ENCODE results near the gene GJC3. TPM values are rescaled to one million over a fixed set of nuclear protein-coding genes. Genes with fewer than 3 reads are reported as not detected.
"Not testable (repeated sequence)": the region's sequence is repeated elsewhere in the genome, so short reads cannot be mapped to it uniquely, and the experiment has no call there.

Gene GJC3
- total RNA-seq, 2 donors from 2014 or later: 0.82 to 1.4 TPM

DNA sequence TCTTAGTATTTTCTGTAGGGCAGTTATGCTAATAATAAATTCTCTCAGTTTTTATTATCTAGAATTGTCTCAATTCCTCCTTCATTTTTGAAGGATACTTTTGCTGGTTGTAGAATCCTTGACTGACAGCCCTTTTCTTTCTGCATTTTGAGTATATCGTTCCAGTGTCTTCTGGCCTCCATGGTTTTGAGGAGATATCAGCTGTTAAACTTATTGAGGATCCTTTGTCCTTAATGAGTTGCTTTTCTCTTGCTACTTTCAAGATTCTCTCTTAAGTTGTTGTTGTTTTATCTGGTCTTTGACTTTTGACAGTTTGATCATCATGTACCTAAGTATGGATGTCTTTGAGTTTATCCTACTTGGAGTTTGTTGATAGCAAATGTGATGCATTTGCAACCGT, 8.9 kb upstream of the GJC3 start:
- no peaks in the 10 kb centered on the region for H3K4me1 ChIP-seq (ENCODE audit: control insufficient read depth, insufficient read depth, low read length)
- H3K4me1 Mint-ChIP-seq: no peaks in the 10 kb centered on the region
- H3K9me3 ChIP-seq (ENCODE audit: control insufficient read depth, low read length): peaks cover 20% of the 10 kb centered on the region
- no peak for DNase-seq
- H3K9me3 Mint-ChIP-seq: peaks cover 34% of the 10 kb centered on the region
- no peak overlapping the region for H3K4me3 Mint-ChIP-seq
- H3K36me3 ChIP-seq (ENCODE audit: control insufficient read depth, insufficient read depth, low read length): no peaks in the 10 kb centered on the region
- peaks cover 8% of the 10 kb centered on the region for H3K36me3 Mint-ChIP-seq (ENCODE audit: low read depth)
- H3K27me3 ChIP-seq (ENCODE audit: control insufficient read depth, insufficient read depth, low read length, poor library complexity, severe bottlenecking): peaks cover 11% of the 10 kb centered on the region
- TF ChIP-seq, protein P1, sequence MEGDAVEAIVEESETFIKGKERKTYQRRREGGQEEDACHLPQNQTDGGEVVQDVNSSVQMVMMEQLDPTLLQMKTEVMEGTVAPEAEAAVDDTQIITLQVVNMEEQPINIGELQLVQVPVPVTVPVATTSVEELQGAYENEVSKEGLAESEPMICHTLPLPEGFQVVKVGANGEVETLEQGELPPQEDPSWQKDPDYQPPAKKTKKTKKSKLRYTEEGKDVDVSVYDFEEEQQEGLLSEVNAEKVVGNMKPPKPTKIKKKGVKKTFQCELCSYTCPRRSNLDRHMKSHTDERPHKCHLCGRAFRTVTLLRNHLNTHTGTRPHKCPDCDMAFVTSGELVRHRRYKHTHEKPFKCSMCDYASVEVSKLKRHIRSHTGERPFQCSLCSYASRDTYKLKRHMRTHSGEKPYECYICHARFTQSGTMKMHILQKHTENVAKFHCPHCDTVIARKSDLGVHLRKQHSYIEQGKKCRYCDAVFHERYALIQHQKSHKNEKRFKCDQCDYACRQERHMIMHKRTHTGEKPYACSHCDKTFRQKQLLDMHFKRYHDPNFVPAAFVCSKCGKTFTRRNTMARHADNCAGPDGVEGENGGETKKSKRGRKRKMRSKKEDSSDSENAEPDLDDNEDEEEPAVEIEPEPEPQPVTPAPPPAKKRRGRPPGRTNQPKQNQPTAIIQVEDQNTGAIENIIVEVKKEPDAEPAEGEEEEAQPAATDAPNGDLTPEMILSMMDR (conservative IDR thresholded peaks at IDR 0.05): no peak
- H3K4me3 ChIP-seq (ENCODE audit: low read length): no peak overlapping the region
- H3K27ac Mint-ChIP-seq: no peak overlapping the region
- no peak overlapping the region for H3K27ac ChIP-seq (ENCODE audit: low read depth, low read length)
- WGBS, 2 experiments (ENCODE audit: insufficient coverage in 1 of 2, insufficient read length in 1 of 2): 93% methylated on average over 2 of the region's 2 CpGs; no CpG with 5 or more reads in 1 of the 2 experiments
- no peak overlapping the region for H3K9ac ChIP-seq (ENCODE audit: extremely low read depth, low read length, poor library complexity, severe bottlenecking)
- H3K27me3 Mint-ChIP-seq (ENCODE audit: insufficient read depth): no peaks in the 10 kb centered on the region

DNA sequence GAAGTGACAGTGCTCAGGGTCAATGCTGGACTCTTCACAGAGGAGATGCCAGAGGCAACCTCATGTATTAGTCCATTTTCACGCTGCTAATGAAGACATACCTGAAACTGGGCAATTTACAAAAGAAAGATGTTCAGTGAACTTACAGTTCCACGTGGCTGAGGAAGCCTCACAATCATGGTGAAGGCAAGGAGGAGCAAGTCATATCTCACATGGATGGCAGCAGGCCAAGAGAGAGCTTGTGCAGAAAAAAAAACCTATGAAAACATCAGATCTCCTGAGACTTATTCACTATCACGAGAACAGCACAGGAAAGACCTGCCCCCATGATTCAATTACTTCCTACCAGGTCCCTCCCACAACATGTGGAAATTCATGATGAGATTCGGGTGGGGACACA, 5.6 kb upstream of the GJC3 start:
- WGBS, 2 experiments (ENCODE audit: insufficient coverage in 1 of 2, insufficient read length in 1 of 2): 77 to 81% methylated on average over 3 to 4 of the region's 4 CpGs
- not testable (repeated sequence) for H3K4me1 Mint-ChIP-seq; H3K4me3 ChIP-seq (ENCODE audit: low read length); H3K4me1 ChIP-seq (ENCODE audit: control insufficient read depth, insufficient read depth, low read length); H3K4me3 Mint-ChIP-seq; H3K36me3 Mint-ChIP-seq (ENCODE audit: low read depth); H3K9ac ChIP-seq (ENCODE audit: extremely low read depth, low read length, poor library complexity, severe bottlenecking); H3K27me3 Mint-ChIP-seq (ENCODE audit: insufficient read depth); H3K36me3 ChIP-seq (ENCODE audit: control insufficient read depth, insufficient read depth, low read length); H3K27ac Mint-ChIP-seq; H3K27ac ChIP-seq (ENCODE audit: low read depth, low read length); DNase-seq
- Histone ChIP-seq H3K27me3 (ENCODE audit: control insufficient read depth, insufficient read depth, low read length, poor library complexity, severe bottlenecking) (peaks cover 12% of the 10 kb centered on the region), H3K9me3 (ENCODE audit: control insufficient read depth, low read length) (peaks cover 20% of the 10 kb centered on the region)
- peaks cover 24% of the 10 kb centered on the region for H3K9me3 Mint-ChIP-seq

DNA sequence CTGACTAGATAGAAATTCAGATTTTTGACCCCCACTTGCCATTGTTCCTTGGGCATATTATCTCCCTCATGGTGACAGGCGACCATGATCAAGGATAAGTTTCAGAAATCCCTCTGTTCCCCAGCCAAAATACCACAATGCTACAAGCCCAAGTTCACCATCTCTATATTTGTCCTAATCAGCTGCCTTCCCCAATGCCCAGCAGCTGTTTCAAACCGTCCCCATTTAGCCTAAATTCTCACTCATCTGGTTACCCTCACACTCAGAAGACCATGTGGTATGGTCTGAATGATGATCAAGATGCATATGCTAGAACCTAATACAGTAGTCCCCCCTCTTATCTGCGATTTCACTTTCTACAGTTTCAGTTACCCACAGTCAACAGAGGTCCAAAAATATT, 956 bp upstream of the GJC3 start:
- H3K27ac Mint-ChIP-seq: no peak overlapping the region
- no peak overlapping the region for H3K9ac ChIP-seq (ENCODE audit: extremely low read depth, low read length, poor library complexity, severe bottlenecking)
- peaks cover 14% of the 10 kb centered on the region for H3K4me1 Mint-ChIP-seq
- WGBS, 2 experiments (ENCODE audit: insufficient coverage in 1 of 2, insufficient read length in 1 of 2): 87 to 100% methylated on average over 1 to 3 of the region's 3 CpGs
- no peaks in the 10 kb centered on the region for H3K4me1 ChIP-seq (ENCODE audit: control insufficient read depth, insufficient read depth, low read length)
- H3K36me3 ChIP-seq (ENCODE audit: control insufficient read depth, insufficient read depth, low read length): no peaks in the 10 kb centered on the region
- H3K4me3 Mint-ChIP-seq: no peak overlapping the region
- TF ChIP-seq, protein P1 (conservative IDR thresholded peaks at IDR 0.05): no peak
- no peak overlapping the region for H3K27ac ChIP-seq (ENCODE audit: low read depth, low read length)
- H3K9me3 ChIP-seq (ENCODE audit: control insufficient read depth, low read length): no peaks in the 10 kb centered on the region
- H3K36me3 Mint-ChIP-seq (ENCODE audit: low read depth): no peaks in the 10 kb centered on the region
- H3K4me3 ChIP-seq (ENCODE audit: low read length): no peak overlapping the region
- peaks cover 40% of the 10 kb centered on the region for H3K27me3 ChIP-seq (ENCODE audit: control insufficient read depth, insufficient read depth, low read length, poor library complexity, severe bottlenecking)
- no peaks in the 10 kb centered on the region for H3K9me3 Mint-ChIP-seq
- peaks cover 14% of the 10 kb centered on the region for H3K27me3 Mint-ChIP-seq (ENCODE audit: insufficient read depth)
- DNase-seq: no peak

DNA sequence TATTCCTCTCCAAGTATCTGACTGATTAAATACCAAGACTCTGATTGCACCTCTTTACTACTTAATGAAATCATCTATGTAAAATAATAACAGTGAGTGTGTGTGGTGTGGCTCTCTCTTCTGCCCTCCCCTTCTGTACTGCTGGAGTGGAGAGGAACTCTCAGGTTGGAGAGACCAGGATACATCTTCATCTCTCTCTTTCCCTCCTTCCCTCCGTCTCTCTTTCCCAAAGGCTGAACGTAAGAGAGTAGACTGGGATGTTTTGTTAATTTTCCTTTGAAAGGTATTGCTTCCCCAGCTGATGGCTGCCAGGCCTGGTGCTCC, 272 bp upstream of the GJC3 start:
- no peaks in the 10 kb centered on the region for H3K9me3 Mint-ChIP-seq
- Histone ChIP-seq H3K9me3 (ENCODE audit: control insufficient read depth, low read length) (no peaks in the 10 kb centered on the region), H3K27ac (ENCODE audit: low read depth, low read length) (no peak overlapping the region), H3K27me3 (ENCODE audit: control insufficient read depth, insufficient read depth, low read length, poor library complexity, severe bottlenecking) (peaks cover 44% of the 10 kb centered on the region), H3K4me3 (ENCODE audit: low read length) (peak overlapping the region; percentile 77), H3K9ac (ENCODE audit: extremely low read depth, low read length, poor library complexity, severe bottlenecking) (no peak overlapping the region), H3K4me1 (ENCODE audit: control insufficient read depth, insufficient read depth, low read length) (no peaks in the 10 kb centered on the region), H3K36me3 (ENCODE audit: control insufficient read depth, insufficient read depth, low read length) (no peaks in the 10 kb centered on the region)
- H3K27ac Mint-ChIP-seq: peak overlapping the region; percentile 3
- peaks cover 14% of the 10 kb centered on the region for H3K27me3 Mint-ChIP-seq (ENCODE audit: insufficient read depth)
- no peak for DNase-seq
- 50% methylated on average over 1 of the region's 2 CpGs; no CpG with 5 or more reads in 1 of the 2 experiments for WGBS, 2 experiments (ENCODE audit: insufficient coverage in 1 of 2, insufficient read length in 1 of 2)
- peaks cover 14% of the 10 kb centered on the region for H3K4me1 Mint-ChIP-seq
- TF ChIP-seq, protein P1 (conservative IDR thresholded peaks at IDR 0.05): no peak
- peak overlapping the region; percentile 72 for H3K4me3 Mint-ChIP-seq
- no peaks in the 10 kb centered on the region for H3K36me3 Mint-ChIP-seq (ENCODE audit: low read depth)
